ENCODE measurements around the gene SLC9A9.

DNA sequence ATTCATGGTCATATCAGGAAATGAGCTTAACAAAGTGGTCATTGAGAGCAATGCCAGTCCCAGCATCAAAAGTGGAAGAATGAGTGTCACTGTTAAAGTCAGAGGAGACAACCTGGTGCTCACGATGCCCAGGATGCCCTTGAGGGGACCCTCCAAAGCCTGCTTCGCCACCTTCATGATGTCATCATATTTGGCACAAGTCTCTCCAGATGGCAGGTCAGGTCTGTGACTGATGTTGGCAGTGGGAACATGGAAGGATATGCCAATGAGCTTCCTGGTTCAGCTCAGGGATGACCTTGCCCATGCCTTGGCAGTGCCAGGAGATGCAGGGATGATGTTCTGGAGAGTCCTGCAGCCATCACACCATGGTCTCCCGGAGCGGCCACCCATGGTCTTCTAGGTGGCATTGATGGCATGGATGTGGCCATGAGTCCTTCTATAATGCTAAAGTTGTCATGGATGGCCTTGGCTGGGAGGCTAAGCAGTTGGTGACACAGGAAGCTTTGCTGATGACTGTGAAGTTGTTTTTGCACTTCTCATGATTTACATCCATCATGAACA lies 344.9 kb downstream of the SLC9A9 start:
- TF ChIP-seq, protein P1, sequence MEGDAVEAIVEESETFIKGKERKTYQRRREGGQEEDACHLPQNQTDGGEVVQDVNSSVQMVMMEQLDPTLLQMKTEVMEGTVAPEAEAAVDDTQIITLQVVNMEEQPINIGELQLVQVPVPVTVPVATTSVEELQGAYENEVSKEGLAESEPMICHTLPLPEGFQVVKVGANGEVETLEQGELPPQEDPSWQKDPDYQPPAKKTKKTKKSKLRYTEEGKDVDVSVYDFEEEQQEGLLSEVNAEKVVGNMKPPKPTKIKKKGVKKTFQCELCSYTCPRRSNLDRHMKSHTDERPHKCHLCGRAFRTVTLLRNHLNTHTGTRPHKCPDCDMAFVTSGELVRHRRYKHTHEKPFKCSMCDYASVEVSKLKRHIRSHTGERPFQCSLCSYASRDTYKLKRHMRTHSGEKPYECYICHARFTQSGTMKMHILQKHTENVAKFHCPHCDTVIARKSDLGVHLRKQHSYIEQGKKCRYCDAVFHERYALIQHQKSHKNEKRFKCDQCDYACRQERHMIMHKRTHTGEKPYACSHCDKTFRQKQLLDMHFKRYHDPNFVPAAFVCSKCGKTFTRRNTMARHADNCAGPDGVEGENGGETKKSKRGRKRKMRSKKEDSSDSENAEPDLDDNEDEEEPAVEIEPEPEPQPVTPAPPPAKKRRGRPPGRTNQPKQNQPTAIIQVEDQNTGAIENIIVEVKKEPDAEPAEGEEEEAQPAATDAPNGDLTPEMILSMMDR (IDR thresholded peaks at IDR 0.05), result no peak
- TF ChIP-seq POLR2A (IDR thresholded peaks at IDR 0.05), result no peak

All from uterus (tissue), 2 donors.